ENCODE data around the gene PPP1R14B. TPM values are rescaled to one million over a fixed set of nuclear protein-coding genes. Genes with fewer than 3 reads are reported as not detected.

Gene PPP1R14B
- total and polyA plus RNA-seq, 2 donors (not counting 3 experiments of a cell fraction or from before 2014, with no cell fraction given), result 308 to 431 TPM

DNA sequence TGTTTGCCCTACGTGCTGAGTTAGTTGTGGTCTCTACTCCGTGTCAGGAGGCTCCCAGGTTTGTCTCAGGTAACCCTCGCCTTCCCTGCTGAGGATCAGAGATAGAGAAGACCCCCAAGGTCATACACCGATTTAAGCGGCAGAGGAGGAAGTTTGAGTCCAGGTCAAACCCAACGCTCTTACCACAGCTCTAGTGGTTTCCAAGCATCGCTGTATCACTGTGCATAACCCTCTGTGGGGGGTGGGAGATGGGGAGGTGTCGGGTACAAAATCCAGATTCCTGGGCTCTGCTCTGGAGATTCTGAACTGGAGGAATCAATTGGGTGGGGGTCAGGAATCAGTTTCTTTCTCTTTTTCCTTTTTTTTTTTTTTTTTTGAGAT lies 15.8 kb downstream of the PPP1R14B start:
- Histone ChIP-seq H3K4me3 (replicated peaks in 1 of 3; ENCODE audit: insufficient read depth in 1 of 3, low read depth in 1 of 3, low read length in 3 of 3) (peak overlapping the region; percentile 60 to 71 (median 69)), H3K4me2 (ENCODE audit: insufficient read depth, low read length) (peak overlapping the region; percentile 71), H3K79me2 (ENCODE audit: control insufficient read depth, insufficient read depth, low read length) (peaks cover 8% of the 10 kb centered on the region), H3K27ac (ENCODE audit: insufficient read depth, low read depth, low read length) (peak overlapping the region; percentile 69), H3K4me1 (ENCODE audit: control insufficient read depth, extremely low read depth, insufficient read depth, low read length) (peaks cover 18% of the 10 kb centered on the region), H3K9ac (replicated peaks; ENCODE audit: extremely low read depth, insufficient read depth, low read length) (peak overlapping the region; percentile 69), H3K27me3 (ENCODE audit: control insufficient read depth in 2 of 2, insufficient read depth in 2 of 2, low read length in 2 of 2) (no peaks in the 10 kb centered on the region), H4K20me1 (replicated peaks; ENCODE audit: control insufficient read depth, extremely low read depth, insufficient read depth, low read length) (no peaks in the 10 kb centered on the region), H2AFZ (ENCODE audit: low read depth, low read length) (peak overlapping the region; percentile 70), H3K9me1 (replicated peaks; ENCODE audit: control insufficient read depth, extremely low read depth, insufficient read depth, low read length) (no peaks in the 10 kb centered on the region), H3K36me3 (ENCODE audit: control insufficient read depth in 2 of 2, extremely low read depth in 1 of 2, insufficient read depth in 2 of 2, low read length in 2 of 2) (peaks cover 0 to 2% of the 10 kb centered on the region in 2 experiments), H3K9me3 (replicated peaks; ENCODE audit: control insufficient read depth, insufficient read depth, low read length) (no peaks in the 10 kb centered on the region)
- ChIA-PET CTCF (interaction anchor here (0.9 to 2.0 kb wide), 3 partner anchors 23 to 70 kb away, joined by 3 to 9 read pairs (median 4); no protein-coding TSS in a partner anchor), POLR2A (no interaction called here)
- intact Hi-C loops (cut with micrococcal nuclease), result loop anchor here (1.0 to 5.0 kb wide), 4 partner anchors 10 to 44 kb away; partner anchors contain the start of genes FKBP2 and STIP1
- DNase-seq (ENCODE audit: low read depth, low spot score), result no peak
- BruUV-seq (replicated peaks), result TSS peak; percentile 4
- FAIRE-seq, result no peak
- dilution Hi-C loops (cut with MboI; ENCODE audit: extremely low pct_ligation_motif_present, low sequenced_read_pairs), result no loop called here
- TF ChIP-seq EZH2 (IDR thresholded peaks at IDR 0.05; ENCODE audit: borderline replicate concordance, low read depth, low read length, severe bottlenecking) (no peak), MYC (IDR thresholded peaks at IDR 0.05; ENCODE audit: low read depth, low read length) (no peak), JUN (IDR thresholded peaks at IDR 0.05; ENCODE audit: borderline replicate concordance, insufficient read depth, insufficient read length, low read depth) (no peak), POLR2A (IDR thresholded peaks at IDR 0.05; ENCODE audit: low read depth, low read length) (no peak), POLR2AphosphoS5 (IDR thresholded peaks at IDR 0.05; ENCODE audit: insufficient read depth, low read depth, low read length) (no peak), FOS (IDR thresholded peaks at IDR 0.05; ENCODE audit: borderline replicate concordance, insufficient read depth, low read length) (no peak)
- TF ChIP-seq, protein P1, sequence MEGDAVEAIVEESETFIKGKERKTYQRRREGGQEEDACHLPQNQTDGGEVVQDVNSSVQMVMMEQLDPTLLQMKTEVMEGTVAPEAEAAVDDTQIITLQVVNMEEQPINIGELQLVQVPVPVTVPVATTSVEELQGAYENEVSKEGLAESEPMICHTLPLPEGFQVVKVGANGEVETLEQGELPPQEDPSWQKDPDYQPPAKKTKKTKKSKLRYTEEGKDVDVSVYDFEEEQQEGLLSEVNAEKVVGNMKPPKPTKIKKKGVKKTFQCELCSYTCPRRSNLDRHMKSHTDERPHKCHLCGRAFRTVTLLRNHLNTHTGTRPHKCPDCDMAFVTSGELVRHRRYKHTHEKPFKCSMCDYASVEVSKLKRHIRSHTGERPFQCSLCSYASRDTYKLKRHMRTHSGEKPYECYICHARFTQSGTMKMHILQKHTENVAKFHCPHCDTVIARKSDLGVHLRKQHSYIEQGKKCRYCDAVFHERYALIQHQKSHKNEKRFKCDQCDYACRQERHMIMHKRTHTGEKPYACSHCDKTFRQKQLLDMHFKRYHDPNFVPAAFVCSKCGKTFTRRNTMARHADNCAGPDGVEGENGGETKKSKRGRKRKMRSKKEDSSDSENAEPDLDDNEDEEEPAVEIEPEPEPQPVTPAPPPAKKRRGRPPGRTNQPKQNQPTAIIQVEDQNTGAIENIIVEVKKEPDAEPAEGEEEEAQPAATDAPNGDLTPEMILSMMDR (IDR thresholded peaks at IDR 0.05; ENCODE audit: extremely low read depth in 1 of 2, insufficient read depth in 1 of 2, low read depth in 1 of 2, low read length in 2 of 2), result no peak
